BLaER1 treated with 17β-estradiol and CSF1 and Interleukin-3, amounts not matched to agents 10 nM and 100 nM (cell line): ENCODE measurements around the gene UTS2.

Experiments
- H3K27ac ChIP-seq, 11 experiments: shearing (Covaris generic); formaldehyde crosslinking; 2 replicates each; pipeline ENCODE4 v1.8.1; 2022
- H3K27me3 ChIP-seq, 11 experiments: shearing (Covaris generic); formaldehyde crosslinking; 2 replicates each; pipeline ENCODE4 v1.8.1; 2022
- H3K36me3 ChIP-seq, 11 experiments: shearing (Covaris generic); formaldehyde crosslinking; 2 replicates each; pipeline ENCODE4 v1.8.1; 2022
- H3K4me1 ChIP-seq, 10 experiments: shearing (Covaris generic); formaldehyde crosslinking; 2 replicates each; pipeline ENCODE4 v1.8.1; 2022
- H3K4me2 ChIP-seq, 11 experiments: shearing (Covaris generic); formaldehyde crosslinking; 2 replicates each; pipeline ENCODE4 v1.8.1; 2022
- H3K4me3 ChIP-seq, 10 experiments: shearing (Covaris generic); formaldehyde crosslinking; 2 replicates each; pipeline ENCODE4 v1.8.1; 2022
- H3K9ac ChIP-seq, 11 experiments: shearing (Covaris generic); formaldehyde crosslinking; 2 replicates each; pipeline ENCODE4 v1.8.1; 2022
- H3K9me3 ChIP-seq, 11 experiments: shearing (Covaris generic); formaldehyde crosslinking; replicated peaks in 1 of 11; 2 replicates each; pipeline ENCODE4 v1.8.1; 2022
- H4K20me1 ChIP-seq, 11 experiments: shearing (Covaris generic); formaldehyde crosslinking; 2 replicates each; pipeline ENCODE4 v1.8.1; 2022
- Cebpa-rat ChIP-seq, 11 experiments: shearing (Covaris generic); IDR thresholded peaks; 2 replicates each; pipeline ENCODE4 v1.8.1; 2022

UTS2 gene, protein sequence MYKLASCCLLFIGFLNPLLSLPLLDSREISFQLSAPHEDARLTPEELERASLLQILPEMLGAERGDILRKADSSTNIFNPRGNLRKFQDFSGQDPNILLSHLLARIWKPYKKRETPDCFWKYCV

DNA sequence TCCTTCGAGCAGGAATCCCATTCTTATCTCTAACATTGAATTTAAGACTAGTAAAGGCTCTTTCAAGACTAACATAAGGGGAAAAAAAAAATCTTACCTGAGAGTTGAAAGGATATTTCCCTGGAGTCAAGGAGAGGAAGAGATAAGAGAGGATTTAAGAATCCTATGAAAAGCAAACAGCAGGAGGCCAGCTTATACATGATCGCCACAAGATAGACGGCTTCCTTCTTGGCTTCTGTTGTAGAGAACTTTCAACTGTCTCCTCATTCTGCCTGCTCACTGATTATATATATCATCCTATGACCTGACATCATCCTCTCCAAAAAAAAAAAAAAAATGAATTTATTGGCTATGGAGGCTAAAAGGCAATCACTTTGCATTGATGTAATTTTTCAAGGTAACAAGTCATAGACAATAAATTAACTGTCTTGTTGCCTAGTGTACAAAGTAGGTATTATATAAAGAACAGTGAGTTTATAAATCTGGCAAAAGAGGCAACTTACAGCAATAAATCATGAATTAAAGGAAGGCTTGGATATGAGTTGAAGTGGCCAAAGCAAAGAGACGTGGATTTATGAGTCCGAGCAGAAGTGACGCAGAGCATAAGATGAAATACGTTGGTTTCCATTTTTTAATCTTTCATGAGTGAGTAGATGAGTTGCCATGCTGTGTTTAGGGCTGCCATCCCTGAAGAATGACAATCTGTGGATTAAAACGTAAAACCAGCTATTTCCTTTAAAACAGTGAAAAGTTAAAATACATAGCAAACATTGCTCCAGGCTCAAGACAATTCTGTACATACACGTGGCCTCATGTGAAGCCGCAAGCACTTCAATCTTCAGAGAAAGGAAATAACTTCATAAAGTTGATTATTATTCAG lies at the start of gene UTS2:
TSS of gene UTS2 (minus strand) at position 262 of the 880 bp plus-strand sequence. CDS start at position 200, 62 bp downstream.
- no peaks in the 10 kb centered on the region for H3K27me3 ChIP-seq
- H3K36me3 ChIP-seq = no peaks in the 10 kb centered on the region
- no peak within 1 kb of the TSS for H3K27ac ChIP-seq
- TF ChIP-seq Cebpa-rat (IDR thresholded peaks at IDR 0.05) = no peak
- H3K4me1 ChIP-seq = peaks cover 10 to 20% (median 16%) of the 10 kb centered on the region in 10 experiments
- H3K9ac ChIP-seq = no peak within 1 kb of the TSS
- no peaks in the 10 kb centered on the region for H3K9me3 ChIP-seq
- H3K4me2 ChIP-seq = no peak within 1 kb of the TSS
- no peak within 1 kb of the TSS for H3K4me3 ChIP-seq
- no peaks in the 10 kb centered on the region for H4K20me1 ChIP-seq

DNA sequence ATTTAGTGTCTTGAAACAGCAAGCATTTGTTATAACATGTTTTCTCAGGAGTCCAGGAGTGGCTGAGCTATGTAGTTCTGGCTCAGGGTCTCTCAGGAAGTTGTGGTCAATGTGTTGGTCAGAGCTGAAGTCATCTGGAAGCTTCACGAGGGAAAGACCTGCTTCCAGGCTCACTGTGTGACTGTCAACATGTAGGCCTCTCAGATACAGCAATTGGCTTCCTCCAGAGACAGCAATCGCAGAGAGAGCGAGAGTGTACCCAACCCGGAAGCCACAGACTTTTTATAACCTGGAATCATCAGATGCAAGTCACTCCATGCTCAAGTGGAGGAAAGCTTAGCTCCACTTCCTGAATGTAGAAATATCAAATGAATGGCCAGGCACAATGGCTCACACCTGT lies 46.9 kb upstream of the UTS2 start:
- H3K4me1 ChIP-seq = peaks cover 20 to 28% (median 24%) of the 10 kb centered on the region in 10 experiments
- H3K9me3 ChIP-seq = peaks cover 0 to 16% (median 10%) of the 10 kb centered on the region in 11 experiments; a peak in 12 of 22 replicates
- peak overlapping the region; percentile 30 to 79 (median 68) for H3K4me2 ChIP-seq

DNA sequence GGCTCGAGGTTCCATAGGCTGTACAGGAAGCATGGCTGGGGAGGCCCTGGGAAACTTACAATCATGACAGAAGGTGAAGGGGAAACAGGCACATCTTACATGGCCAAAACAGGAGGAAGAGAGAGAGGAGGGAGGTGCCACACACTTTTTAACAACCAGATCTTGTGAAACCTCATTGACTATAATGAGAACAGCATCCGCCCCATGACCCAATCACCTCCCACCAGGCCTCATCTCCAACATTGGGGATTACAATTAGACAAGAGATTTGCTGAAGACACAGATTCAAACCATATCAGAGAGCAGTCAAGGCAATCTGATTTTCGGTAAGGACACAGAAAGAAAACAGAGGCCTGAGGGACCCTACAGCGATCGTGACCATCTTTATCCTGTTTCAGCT lies 46.1 kb upstream of the UTS2 start:
- Histone ChIP-seq H3K4me3 (no peak overlapping the region), H3K27ac (peak overlapping the region in 1 of 11 experiments; percentile 58; a peak in 3 of 22 replicates), H3K27me3 (no peaks in the 10 kb centered on the region), H3K9ac (no peak overlapping the region), H3K36me3 (no peaks in the 10 kb centered on the region), H3K9me3 (peaks cover 0 to 16% (median 10%) of the 10 kb centered on the region in 11 experiments; a peak in 12 of 22 replicates), H4K20me1 (no peaks in the 10 kb centered on the region), H3K4me2 (peak overlapping the region in 1 of 11 experiments; percentile 75; a peak in 1 of 22 replicates), H3K4me1 (peaks cover 20 to 28% (median 24%) of the 10 kb centered on the region in 10 experiments)
- TF ChIP-seq Cebpa-rat (IDR thresholded peaks at IDR 0.05) = no peak

More for the DNA sequence above, 46.9 kb upstream of the UTS2 start:
- peak overlapping the region in 5 of 11 experiments; percentile 4 to 32 (median 9); a peak in 8 of 22 replicates for H3K9ac ChIP-seq
- H3K4me3 ChIP-seq = peak overlapping the region in 2 of 10 experiments; percentile 11 to 19; a peak in 1 of 20 replicates
- H3K36me3 ChIP-seq = no peaks in the 10 kb centered on the region
- no peaks in the 10 kb centered on the region for H4K20me1 ChIP-seq
- H3K27ac ChIP-seq = peak overlapping the region; percentile 41 to 69 (median 58); a peak in 19 of 22 replicates
- no peak for TF ChIP-seq Cebpa-rat (IDR thresholded peaks at IDR 0.05)
- H3K27me3 ChIP-seq = no peaks in the 10 kb centered on the region

DNA sequence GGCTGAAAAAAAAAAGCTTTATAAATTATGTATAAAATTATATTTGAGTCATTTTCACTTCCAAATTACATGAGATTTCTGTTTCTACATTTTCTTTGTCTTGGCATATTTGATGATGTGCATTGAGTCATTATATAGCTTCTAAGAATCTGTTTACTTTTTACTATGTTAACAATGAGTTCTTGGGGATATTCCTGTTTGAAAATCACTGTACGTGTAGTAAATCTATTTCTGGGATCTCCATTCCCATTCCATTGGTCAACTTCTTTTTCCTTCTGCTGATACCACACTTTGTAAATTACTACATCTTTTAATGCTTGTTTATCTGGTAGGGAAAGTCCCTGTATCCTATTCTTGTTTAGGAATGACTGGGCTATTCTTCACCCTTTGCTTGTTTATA lies 44.1 kb upstream of the UTS2 start:
- peaks cover 14 to 21% (median 18%) of the 10 kb centered on the region in 10 experiments for H3K4me1 ChIP-seq

DNA sequence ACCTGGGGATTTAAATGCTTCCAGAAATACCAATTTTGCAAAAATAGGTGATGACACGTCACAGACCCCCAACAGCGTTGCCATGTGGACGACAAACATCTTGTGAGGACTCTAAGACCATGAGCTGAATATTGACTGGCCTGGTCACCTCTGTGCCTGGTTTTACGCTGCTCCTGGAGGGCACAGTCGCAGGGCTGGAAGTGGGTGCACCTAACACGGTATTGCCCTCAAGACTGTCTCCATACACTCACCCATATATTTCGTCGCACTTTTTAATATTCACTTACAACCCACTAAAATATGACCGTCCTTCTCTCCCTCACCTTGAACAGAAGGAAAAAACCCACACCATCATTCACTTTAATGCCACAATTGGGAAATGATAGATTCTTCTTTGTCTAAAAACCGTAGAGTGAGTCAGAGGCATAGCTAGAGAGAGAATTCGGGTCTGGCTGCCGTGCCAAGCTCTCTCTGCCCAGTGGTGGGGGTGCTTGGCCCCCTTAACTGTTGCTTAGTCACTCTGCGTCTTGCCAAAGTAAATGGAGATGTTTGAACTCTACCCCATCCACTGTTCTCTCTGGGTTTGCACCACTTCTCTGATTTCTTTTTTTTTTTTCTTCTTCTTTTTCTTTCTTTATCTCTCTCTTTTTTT lies 40.8 kb upstream of the UTS2 start:
- H3K4me3 ChIP-seq = no peak overlapping the region
- no peaks in the 10 kb centered on the region for H3K9me3 ChIP-seq
- no peaks in the 10 kb centered on the region for H3K36me3 ChIP-seq
- H3K4me2 ChIP-seq = no peak overlapping the region
- no peaks in the 10 kb centered on the region for H4K20me1 ChIP-seq
- no peaks in the 10 kb centered on the region for H3K27me3 ChIP-seq
- H3K9ac ChIP-seq = no peak overlapping the region
- H3K4me1 ChIP-seq = no peaks in the 10 kb centered on the region
- no peak overlapping the region for H3K27ac ChIP-seq
- TF ChIP-seq Cebpa-rat (IDR thresholded peaks at IDR 0.05) = no peak

More for the DNA sequence above, 44.1 kb upstream of the UTS2 start:
- Histone ChIP-seq H3K9me3 (peaks cover 0 to 16% (median 10%) of the 10 kb centered on the region in 11 experiments; a peak in 12 of 22 replicates), H3K27me3 (no peaks in the 10 kb centered on the region), H3K27ac (no peak overlapping the region), H4K20me1 (no peaks in the 10 kb centered on the region), H3K36me3 (no peaks in the 10 kb centered on the region), H3K4me2 (no peak overlapping the region), H3K4me3 (no peak overlapping the region), H3K9ac (no peak overlapping the region)
- no peak for TF ChIP-seq Cebpa-rat (IDR thresholded peaks at IDR 0.05)

DNA sequence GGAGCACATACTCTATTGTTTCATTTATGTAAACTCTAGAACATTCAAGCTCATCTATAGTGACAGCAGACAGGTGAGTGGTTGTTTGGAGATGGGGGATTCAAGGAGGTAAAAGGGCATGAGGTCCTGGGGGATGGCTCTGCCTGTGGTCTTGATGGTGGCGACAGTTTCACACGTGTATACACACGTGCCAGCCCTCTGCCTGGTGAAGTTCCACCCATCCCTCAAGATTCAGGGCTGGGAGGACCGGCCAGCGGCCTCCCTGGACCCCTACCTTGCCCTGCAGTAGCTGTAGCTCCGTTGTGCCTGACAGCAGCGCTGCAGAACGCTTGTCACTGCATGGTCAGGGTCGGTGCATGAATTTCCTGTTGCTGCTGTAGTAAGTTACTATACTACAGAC lies 38.9 kb upstream of the UTS2 start:
- Histone ChIP-seq H3K4me2 (no peak overlapping the region), H4K20me1 (no peaks in the 10 kb centered on the region), H3K4me1 (peaks cover 0 to 1% (median 0%) of the 10 kb centered on the region in 10 experiments; a peak in 3 of 20 replicates), H3K27ac (no peak overlapping the region), H3K36me3 (no peaks in the 10 kb centered on the region), H3K4me3 (no peak overlapping the region), H3K9me3 (no peaks in the 10 kb centered on the region), H3K9ac (no peak overlapping the region), H3K27me3 (no peaks in the 10 kb centered on the region)
- no peak for TF ChIP-seq Cebpa-rat (IDR thresholded peaks at IDR 0.05)

DNA sequence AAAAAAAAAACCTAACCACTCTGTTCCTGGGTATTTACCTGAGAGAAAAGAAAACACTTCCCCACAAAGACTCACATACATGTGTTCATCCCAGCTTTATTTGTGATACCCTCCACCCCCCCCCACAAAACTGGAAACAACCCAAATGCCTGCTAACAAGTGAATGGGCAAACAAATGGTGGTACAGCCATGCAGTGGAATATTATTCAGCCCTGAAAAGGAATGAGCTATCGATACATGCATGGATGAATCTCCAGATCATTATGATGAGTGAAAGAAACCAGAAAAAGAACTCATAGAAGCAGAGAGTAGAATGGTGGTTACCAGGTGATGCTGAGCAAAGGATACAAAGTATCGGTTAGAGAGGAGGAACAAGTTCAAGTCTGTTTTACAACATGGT lies 38.0 kb upstream of the UTS2 start:
- no peaks in the 10 kb centered on the region for H3K27me3 ChIP-seq
- no peaks in the 10 kb centered on the region for H3K36me3 ChIP-seq
- TF ChIP-seq Cebpa-rat (IDR thresholded peaks at IDR 0.05) = no peak
- no peaks in the 10 kb centered on the region for H3K9me3 ChIP-seq
- H3K9ac ChIP-seq = no peak overlapping the region
- H3K4me2 ChIP-seq = no peak overlapping the region
- H3K27ac ChIP-seq = no peak overlapping the region
- H4K20me1 ChIP-seq = no peaks in the 10 kb centered on the region
- no peak overlapping the region for H3K4me3 ChIP-seq
- peaks cover 0 to 9% (median 0%) of the 10 kb centered on the region in 10 experiments; a peak in 6 of 20 replicates for H3K4me1 ChIP-seq

DNA sequence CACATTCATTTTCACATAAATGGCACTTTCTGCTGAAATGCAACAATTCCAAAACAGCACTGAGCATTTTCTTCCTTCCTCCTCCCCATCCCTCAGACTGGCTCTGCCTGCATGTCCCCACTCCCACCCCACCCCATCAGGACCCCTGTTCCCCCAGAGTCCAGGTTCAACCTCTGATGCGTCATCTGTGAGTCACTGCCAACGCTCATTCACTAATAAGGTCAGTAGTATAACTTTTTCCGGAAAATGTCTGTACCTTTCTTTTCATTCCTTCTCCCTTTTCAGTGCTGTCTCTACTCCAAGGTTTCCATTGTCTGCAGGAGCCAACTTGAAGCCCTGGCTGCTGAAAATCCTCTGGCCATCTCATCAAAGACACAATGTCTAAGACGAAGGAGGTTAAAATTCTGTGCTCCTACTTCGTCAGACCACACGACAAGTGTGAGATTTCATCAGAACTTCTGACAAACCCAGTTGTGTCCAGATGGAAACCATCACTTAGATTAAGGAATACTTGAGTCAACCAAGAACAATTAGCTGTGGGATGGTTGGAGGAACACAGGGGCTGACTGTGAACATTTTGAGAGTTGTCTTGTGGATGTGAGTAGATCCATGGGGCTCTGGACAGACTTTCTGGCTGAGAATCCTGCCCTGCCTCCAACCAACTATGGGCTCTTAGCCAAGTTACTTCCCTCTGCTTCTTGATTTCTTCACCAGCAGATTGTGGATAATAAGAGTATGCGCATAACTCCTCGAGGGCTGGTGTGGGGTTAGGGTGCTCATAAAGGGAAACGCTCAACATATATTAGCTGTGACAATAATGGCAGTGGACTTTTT lies 35.6 kb upstream of the UTS2 start:
- no peak overlapping the region for H3K4me2 ChIP-seq
- no peaks in the 10 kb centered on the region for H3K36me3 ChIP-seq
- no peak overlapping the region for H3K9ac ChIP-seq
- H3K27ac ChIP-seq = no peak overlapping the region
- H3K4me3 ChIP-seq = no peak overlapping the region
- H4K20me1 ChIP-seq = no peaks in the 10 kb centered on the region
- peaks cover 0 to 9% (median 0%) of the 10 kb centered on the region in 10 experiments; a peak in 6 of 20 replicates for H3K4me1 ChIP-seq
- no peaks in the 10 kb centered on the region for H3K27me3 ChIP-seq
- no peak for TF ChIP-seq Cebpa-rat (IDR thresholded peaks at IDR 0.05)
- peaks cover 0 to 5% (median 0%) of the 10 kb centered on the region in 11 experiments; a peak in 3 of 22 replicates for H3K9me3 ChIP-seq
